HG03432 (cell line): Measurements from ENCODE around the gene SNTA1.
A peak's percentile ranks its signal among the peaks of the same experiment; 100 is the strongest.
"Not testable (repeated sequence)": the region's sequence is repeated elsewhere in the genome, so short reads cannot be mapped to it uniquely, and the experiment has no call there.

Experiments
- ATAC-seq: cut with Tn5 transposase; IDR thresholded peaks from one replicate; pipeline ENCODE4 v1.9.1; 2021; ENCODE audit warnings: mild to moderate bottlenecking, moderate library complexity; ENCODE audit not compliant: unreplicated experiment

The SNTA1 gene

DNA sequence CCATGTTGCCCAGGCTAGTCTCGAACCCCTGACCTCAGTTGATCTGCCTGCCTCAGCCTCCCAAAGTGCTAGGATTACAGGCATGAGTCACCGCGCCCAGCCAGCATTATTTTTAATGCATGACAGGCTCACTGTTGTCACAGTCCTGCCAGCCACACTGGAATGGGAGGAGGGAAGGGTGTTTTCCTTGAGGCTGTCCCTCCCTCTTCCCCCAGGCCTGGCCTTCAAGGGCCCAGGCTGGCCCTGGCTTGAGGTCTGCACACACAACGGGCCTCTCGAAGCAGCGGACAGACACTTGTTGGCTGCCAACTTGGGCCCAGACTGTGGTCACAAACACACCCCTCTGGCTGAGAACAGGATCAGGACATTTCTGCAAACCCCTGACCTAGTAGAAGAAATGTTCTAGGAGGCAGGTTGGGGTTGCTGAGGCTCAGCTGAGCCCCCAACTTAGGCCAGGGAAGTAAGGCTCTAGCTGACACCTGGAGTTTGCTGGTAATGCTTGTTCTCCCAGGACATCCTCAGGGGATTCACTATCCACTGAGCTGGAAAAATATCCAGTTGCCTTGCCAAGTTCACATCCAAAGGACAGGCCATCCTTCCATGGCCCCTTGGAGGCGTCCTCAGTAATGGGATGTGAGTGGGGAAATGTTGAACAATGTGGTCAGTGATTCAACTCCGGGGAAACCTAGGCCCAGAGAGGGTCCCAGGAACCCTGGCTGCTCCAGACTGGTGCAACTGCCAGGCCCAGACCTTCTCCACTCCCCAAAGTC lies 9.9 kb downstream of the SNTA1 start:
- no peak for ATAC-seq

DNA sequence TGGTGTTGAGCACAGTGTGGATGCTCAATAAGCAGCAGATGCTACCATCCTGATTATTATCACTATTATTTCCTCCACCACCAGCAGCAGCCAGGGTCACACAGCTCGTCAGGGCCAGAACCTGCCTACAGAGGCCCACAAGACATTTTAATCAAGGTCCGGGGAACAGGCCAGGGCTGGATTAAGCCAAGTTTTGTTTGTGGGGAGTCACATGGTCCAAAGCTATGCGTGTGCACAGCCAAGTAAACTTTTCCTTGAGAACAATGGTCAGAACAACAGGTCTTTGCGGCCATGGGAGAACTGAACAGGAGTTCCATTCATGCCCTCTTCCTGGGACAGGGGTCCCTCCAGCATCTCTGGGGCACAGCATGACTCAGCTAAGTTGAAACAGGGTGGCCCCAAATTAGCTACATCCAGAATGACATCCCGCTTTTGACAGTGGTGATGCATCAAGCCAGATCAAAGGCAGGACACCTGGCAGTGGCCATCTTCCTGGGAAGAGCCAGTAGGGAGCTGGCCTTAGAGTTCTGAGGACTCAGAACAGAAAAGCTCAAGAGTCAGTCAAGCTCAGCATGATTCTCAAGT lies 11.7 kb downstream of the SNTA1 start:
- ATAC-seq, result no peak

DNA sequence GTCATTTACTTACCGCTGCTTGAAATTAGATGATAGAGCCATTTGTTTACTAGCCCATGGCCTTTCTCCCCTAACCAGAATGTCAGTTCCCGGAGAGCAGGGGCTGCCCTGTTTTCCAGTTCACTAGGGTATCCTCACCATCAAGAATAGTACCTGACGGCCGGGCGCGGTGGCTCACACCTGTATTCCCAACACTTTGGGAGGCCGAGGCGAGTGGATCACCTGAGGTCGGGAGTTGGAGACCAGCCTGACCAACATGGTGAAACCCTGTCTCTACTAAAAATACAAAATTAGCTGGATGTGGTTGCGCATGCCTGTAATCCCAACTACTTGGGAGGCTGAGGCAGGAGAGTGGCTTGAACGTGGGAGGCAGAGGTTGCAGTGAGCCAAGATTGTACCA lies 19.7 kb downstream of the SNTA1 start:
- not testable (repeated sequence) for ATAC-seq

DNA sequence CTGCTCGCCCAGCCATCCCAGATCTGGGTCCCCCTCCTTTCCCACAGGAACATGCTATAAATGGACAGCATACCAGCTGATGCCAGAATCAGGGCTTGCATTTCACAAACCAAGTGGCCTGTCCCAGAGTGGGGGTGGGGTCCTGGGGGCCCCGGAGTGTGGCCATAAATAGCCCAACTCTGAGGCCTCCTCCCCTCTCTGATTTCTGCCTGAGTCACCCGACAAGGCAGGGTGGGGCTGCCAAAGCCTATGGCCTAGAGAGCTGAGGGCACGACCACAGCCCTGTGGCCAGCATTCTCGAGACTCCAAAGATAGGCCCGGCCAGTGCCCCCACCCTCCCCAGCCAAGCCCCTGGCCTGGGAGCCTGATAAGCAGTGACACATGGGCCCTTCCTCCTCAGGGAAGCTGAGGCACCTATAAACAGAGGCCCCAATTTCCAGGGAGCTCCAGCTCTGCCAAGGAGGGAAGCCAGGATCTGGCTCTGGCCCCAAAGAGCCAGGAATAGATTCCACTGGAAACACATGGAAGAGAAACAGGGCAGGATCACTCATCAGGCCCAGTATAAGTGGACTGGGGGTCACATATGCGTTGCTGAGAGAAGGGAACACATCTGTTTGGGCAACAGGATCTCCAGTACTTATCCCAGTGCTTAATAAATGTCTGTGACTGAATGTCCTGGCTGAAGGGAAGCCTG lies 20.3 kb downstream of the SNTA1 start:
- ATAC-seq, result no peak

DNA sequence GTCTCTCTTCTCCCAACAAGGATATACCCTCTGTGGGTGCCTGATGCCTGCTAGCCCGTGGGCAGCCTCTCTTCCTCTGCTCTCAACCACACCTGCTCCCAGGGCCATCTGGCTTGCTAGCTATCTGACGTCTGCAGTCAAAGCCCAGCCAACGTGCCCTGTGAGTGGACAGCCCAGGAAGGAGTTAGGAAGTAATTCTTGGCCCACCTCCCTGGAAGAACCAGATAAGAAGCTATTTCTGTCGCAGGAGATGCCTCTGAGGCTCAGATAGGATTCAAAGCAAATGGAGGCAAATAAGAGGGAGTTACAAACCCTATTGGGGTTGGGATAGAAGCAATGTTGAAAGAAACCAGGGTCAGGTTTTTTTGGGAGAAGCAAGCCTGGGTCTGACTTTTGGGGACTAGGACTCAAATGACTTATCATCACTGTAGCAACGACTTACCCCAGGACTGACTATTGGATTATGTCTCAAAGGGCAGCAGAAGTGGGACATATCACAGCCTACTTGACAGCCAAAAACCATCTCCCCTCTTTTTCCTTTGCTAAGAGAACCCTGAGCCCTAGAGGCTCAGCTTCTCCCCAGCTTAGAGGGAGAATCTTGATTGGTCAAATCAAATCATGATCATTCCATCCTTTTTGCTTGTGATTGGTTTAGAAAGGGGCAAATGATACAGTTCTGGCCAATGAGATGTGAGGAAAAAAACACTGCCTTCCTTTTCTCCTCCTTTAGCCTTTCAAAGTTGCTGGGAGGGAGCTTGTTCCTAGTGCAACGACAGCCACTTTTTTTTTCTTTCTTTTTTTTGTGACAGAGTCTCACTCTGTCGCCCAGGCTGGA lies 24.2 kb downstream of the SNTA1 start:
- no peak for ATAC-seq

DNA sequence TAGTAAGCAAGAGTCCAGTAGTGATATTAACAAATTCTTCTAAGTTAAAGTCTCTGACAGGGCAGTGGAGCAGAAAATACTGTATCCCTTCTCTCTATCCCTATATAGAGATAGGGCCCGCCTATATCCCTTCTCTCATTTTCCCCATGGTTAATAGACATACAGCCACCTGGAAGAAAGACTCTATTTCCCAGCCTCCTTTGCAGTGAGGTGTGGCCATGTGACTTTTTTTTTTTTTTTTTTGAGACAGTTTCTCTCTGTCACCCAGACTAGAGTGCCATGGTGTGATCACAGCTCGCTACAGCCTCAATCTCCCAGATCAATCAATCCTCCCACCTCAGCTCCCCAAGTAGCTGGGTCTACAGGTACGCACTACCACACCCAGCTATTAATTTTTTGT lies 25.5 kb downstream of the SNTA1 start:
- ATAC-seq, result no peak

DNA sequence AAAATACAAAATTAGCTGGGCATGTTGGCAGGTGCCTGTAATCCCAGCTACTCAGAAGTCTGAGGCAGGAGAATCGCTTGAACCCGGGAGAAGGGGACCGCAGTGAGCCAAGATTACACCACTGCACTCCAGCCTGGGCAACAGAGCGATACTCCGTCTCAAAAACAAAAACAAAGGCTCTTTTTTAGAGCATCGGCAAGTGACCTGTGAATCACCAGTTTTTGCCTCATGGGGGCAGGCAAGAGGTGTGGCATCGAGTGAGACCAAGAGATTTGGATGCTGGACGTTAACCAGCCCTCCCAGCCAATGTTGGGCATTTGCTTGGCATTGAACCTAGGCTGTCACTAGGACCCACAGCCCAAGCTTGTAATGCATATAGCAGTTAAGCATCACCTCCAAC lies 27.6 kb downstream of the SNTA1 start:
- ATAC-seq, result no peak

DNA sequence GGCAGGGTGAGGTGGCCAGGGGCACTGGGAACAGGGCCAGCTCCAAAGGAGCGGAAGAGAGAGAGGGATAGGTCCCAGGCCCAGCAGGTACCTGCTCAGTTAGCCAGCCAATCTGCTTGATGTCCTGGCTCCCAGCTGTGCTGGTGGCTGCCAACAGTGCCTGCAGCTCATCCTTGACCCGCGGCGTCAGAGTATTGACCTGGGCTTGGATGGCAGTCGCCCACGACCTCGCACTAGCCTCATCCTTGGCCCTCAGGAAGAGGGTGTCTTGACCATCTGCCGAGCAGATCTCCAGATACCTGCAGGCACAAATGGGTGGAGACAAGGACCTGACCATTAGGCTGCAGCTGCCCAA lies 31.1 kb downstream of the SNTA1 start:
- no peak for ATAC-seq

DNA sequence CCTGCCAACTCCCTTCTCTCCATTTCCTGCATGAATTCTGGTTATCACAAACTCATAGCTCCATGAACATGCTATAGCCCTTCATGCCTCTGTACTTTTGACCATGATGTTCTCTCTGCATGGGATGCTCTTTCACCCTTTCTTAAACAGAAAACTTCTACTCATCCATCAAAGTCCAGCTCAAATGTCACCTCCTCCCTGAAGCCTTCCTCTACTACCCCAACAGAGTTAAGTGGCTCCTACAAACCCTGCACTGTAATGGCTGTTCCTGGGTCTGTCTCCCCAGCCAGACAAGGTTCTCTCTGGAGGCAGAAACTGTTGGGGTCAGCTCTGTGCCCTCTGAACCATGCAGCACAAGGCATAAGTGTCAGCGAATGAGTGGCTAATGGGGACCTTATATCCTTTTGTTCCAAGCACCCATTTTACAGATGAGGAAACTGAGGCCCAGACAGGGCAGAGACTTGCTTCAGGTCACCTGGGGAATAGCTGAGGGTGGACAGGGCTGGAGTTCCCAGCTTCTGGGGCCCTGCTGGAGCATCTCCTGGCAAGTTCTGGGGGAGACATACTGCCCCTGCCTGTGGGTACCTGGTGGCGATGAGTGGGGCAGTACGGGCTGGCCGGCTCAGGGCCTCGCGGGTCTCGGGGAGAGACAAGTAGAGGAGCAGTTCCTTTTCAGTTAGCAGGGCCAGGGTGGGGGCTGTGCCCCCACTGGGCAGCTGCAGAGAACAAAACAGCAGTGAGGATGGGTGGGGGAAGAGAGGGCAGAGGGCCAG lies 31.7 kb downstream of the SNTA1 start:
- ATAC-seq, result no peak

DNA sequence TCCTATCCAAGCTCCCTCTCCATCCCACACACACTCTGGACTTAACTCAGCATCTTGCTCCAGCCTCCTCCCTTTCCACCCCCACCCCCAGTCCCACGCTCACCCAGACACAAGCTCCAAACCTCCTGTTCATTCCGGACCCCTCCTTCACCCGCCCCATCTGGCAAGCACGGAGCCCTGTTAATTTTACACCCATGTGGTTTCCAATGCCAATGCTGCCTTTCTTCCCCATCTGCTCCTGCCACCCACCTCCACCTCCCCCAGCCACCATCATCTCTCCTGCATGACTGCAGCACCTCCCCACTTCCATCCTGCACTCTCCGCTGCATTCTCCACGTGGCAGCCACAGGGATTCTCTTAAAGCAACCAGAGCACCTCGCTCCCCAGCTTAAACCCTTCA lies 32.3 kb downstream of the SNTA1 start:
- ATAC-seq, result no peak

DNA sequence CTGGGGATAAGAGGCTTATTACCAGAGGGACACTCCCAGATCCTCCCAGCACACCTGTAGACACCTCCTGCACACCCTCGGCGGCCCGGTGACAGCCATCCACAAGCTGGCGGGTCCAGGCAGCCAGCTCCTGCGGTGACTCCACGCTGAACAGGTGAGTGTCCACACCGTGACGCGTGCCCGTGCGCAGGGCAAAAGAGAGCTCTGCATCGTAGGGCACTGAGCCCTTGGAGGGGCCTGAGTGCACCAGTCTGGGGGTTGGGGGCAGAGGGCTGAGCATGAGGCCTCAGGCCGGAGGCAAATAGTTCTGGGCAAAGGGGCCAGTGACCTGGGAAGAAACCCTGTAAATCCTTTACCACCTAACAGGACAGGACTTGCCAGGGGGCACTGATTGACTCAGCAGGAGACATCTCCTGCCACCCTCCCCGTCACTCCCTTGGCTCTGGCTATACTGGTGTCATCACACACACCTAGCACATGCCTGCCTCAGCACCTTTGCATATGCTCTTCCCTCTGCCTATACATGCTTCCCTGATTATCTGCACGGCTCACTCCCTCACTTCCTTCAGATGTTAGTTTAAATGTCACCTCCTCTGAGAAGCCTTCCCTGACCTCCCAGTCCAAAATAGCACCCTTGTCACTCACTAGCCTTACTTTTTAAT lies 33.4 kb downstream of the SNTA1 start:
- no peak for ATAC-seq

DNA sequence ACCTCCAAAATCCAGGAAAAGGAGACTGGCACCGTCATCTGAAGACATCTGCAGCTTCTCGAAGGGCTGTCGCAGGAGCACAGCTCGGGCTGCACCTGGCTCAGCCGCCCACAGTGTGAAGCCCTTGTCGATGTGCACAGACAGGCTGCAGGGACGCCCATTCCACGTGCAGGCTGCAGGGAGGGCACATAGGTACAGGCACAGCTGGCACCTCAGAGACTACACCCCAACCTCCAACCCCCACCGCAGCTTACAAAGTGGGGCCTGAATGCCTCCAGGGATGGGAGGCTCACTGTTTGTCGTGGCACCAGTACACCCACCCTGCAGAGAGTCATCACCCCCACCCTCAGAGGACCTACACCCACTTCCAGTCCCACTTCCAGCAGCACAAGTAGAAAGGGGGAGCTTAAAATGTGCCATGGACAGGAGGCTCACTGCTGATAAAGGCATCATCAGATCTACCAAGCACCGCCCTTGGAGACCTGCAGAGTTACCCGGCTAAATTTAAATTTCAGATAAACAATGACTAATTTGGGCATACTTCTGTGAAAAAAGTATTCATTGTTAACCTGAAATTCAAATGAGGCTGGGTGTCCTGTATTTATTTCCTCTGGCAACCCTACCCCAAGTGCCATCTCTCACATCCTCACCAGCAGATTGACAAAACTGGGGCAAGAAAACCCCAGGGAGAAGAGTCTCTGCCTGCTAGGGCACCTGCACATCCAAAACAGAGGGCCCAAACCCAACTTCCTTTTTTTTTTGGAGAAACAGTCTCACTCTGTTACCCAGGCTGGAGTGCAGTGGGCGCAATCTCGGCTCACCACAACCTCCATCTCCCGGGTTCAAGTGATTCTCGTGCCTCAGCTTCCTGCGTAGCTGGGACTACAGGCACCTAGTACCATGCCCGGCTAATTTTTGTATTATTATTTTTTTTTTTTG lies 34.6 kb downstream of the SNTA1 start:
- ATAC-seq, result no peak

DNA sequence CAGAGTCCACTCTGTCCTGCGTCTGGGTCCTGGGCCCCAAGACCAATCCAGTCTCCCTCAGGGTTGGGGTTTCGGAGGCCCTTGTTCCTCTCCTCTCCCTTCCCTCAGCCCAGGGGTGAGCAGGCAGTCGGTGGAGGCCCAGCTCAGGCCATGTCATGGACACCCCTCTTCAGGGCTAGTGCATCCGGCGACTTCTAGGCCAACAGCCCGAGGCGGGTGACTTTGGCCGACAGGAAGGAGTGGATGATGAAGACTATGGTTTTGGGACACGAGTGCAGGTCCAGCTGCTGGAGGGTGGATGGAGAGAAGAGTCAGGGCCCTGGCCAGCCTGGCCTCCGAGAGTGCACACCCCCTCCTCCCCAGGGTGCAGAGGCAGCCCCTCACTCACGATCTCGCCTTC lies 35.2 kb downstream of the SNTA1 start:
- no peak for ATAC-seq

DNA sequence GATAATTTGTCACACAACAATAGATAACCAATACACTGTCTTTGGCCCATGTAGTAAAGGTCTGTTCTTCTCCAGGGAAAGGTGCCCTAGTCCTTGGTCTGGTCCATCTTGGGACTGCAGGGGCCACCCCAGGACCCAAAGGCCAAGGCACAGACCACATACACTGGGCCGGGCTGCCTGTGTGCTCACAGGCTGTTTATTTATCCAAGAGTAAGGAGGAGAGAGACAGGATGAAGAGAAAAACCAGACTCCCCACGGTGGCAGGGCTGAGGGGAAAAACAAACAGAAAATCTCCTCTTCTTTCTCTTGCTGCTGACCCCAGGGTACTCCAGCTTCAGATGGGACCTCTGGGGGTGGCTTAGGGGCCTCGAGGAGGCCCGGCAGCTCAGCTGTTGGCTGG lies 35.8 kb downstream of the SNTA1 start:
- ATAC-seq, result no peak

DNA sequence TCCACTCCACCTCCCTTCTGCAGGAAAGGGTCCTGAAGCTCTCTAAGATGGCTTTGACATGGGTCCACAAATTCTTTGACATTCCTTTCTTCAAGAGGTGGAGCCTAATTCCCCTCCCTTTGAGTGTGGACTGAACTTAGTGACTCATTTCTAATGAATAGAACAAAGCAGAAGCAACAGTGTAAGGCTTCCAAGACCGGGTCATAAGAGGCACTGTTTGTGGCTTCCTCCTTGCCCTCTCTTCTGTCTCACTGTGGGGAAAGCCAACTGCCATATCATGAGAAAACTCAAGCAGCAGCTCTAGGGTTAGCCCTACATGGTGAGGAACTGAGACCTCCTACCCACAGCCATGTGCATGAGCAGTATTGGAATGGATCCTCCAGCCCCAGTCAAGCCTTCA lies 36.3 kb downstream of the SNTA1 start:
- ATAC-seq, result no peak

DNA sequence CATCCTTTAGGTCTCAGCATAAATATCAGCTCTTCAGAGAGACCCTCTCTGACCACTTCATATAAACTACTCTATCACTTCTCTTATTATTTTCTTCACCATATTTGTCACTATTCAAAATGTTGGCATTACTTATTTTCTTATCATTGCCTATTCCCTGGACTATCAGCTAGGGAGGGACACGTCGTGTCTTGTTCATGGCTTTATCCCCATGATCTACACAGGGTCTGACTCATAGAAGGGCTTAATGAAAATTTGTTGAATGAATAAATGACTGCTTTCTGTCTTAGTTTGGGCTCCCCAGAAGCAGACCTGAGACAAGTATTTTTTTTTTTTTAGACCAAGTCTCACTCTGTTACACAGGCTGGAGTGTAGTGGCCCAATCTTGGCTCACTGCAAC lies 39.3 kb downstream of the SNTA1 start:
- ATAC-seq, result no peak

DNA sequence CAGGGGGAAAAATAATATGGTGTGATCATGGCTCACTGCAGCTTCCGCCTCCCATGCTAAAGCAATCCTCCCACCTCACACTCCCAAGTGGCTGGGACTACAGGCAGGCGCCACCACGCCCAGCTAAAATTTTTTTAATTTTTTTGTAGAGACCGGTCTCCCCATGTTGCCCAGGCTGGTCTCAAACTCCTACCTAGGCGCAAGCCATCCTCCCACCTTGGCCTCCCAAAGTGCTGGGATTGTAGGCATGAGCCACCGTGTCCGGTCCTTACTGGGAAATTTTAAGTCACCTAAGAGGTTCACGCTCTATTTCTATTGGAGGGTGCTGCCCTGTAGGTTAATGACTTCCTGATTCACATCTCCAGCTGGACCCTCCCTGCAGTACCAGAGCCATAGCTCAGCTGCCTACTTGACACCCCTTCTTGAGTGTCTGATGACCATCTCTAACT lies 41.6 kb downstream of the SNTA1 start:
- no peak for ATAC-seq

DNA sequence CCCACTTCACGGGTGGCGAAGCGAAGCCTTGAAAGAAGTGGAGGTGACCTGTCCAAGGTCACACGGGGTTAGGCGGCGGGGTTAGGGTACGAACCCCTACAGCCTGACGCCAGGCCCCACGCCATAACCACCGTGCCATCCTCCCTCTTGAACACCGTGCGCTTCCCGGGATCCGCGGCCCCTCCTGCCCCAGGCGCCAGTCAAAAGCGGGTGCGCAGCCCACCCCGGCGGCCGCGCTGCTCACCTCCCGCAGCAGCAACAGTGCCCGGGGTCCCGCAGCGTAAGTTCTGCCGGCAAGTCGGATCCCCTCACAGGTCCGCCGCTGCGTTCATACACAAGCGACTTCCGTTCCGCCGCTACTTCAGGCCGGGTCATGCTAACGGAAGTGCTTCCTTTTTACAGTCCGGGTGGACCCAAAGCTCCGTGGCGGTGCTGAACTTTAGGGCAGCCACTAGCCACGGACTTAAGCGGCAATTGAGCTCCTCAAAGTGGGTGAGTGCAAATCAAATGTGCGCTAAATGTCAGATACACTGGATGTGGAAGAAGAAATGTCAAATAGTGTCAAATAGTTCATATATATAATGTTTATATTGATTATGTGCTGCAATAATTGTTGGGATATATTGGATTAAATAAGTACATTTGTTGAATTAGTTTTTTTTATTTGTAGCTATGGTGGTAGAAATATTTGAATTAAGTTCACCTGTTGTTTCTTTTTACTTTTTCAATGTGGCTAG lies 42.2 kb downstream of the SNTA1 start, which contains the start of gene CDK5RAP1:
Gene CDK5RAP1, minus strand, starts transcription at position 336 of the 737 bp plus-strand sequence. CDS start 4,455 bp downstream, outside the sequence.
- ATAC-seq, result peak; percentile 82
